ENCODE data around the gene OR1E2. TPM values are rescaled to one million over a fixed set of nuclear protein-coding genes. Genes with fewer than 3 reads are reported as not detected.

The OR1E2 gene, protein sequence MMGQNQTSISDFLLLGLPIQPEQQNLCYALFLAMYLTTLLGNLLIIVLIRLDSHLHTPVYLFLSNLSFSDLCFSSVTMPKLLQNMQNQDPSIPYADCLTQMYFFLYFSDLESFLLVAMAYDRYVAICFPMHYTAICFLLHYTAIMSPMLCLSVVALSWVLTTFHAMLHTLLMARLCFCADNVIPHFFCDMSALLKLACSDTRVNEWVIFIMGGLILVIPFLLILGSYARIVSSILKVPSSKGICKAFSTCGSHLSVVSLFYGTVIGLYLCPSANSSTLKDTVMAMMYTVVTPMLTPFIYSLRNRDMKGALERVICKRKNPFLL
- not detected for polyA plus RNA-seq (2012; ENCODE audit: insufficient read length, low read depth)

DNA sequence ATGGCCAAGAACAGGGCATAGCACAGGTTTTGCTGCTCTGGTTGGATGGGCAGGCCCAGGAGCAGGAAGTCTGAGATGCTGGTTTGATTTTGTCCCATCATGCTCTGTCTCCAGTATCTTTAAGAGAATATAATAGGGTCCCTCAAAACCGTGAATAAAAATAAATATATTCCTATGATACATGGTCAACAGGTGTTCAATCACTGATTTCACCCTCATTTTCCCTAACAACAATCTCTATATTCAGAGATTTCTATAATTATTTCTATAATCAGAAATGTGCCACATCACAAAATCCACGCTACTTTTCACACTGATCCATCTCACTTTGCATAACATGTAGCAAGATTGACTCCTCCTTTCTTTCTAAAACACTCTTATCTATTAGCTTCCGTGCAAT is at the start of gene OR1E2:
OR1E2 (minus strand) TSS at position 101 of the 400 bp plus-strand sequence; CDS start at position 101, 0 bp downstream.
- TF ChIP-seq, protein P1, sequence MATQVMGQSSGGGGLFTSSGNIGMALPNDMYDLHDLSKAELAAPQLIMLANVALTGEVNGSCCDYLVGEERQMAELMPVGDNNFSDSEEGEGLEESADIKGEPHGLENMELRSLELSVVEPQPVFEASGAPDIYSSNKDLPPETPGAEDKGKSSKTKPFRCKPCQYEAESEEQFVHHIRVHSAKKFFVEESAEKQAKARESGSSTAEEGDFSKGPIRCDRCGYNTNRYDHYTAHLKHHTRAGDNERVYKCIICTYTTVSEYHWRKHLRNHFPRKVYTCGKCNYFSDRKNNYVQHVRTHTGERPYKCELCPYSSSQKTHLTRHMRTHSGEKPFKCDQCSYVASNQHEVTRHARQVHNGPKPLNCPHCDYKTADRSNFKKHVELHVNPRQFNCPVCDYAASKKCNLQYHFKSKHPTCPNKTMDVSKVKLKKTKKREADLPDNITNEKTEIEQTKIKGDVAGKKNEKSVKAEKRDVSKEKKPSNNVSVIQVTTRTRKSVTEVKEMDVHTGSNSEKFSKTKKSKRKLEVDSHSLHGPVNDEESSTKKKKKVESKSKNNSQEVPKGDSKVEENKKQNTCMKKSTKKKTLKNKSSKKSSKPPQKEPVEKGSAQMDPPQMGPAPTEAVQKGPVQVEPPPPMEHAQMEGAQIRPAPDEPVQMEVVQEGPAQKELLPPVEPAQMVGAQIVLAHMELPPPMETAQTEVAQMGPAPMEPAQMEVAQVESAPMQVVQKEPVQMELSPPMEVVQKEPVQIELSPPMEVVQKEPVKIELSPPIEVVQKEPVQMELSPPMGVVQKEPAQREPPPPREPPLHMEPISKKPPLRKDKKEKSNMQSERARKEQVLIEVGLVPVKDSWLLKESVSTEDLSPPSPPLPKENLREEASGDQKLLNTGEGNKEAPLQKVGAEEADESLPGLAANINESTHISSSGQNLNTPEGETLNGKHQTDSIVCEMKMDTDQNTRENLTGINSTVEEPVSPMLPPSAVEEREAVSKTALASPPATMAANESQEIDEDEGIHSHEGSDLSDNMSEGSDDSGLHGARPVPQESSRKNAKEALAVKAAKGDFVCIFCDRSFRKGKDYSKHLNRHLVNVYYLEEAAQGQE (IDR thresholded peaks at IDR 0.05; ENCODE audit: insufficient read depth in 1 of 2, low read depth in 2 of 2, low read length in 2 of 2) = no peak
- TF ChIP-seq TAF1 (IDR thresholded peaks at IDR 0.05; ENCODE audit: borderline replicate concordance, insufficient read depth, low read length) (no peak), POLR2AphosphoS5 (IDR thresholded peaks at IDR 0.05; ENCODE audit: low read depth, low read length) (no peak), SIN3A (IDR thresholded peaks at IDR 0.05; ENCODE audit: borderline replicate concordance, insufficient read depth, low read length) (no peak), FOXP2 (optimal IDR thresholded peaks at IDR 0.05; ENCODE audit: borderline replicate concordance, extremely low read depth, extremely low read length, insufficient read depth) (no peak)

DNA sequence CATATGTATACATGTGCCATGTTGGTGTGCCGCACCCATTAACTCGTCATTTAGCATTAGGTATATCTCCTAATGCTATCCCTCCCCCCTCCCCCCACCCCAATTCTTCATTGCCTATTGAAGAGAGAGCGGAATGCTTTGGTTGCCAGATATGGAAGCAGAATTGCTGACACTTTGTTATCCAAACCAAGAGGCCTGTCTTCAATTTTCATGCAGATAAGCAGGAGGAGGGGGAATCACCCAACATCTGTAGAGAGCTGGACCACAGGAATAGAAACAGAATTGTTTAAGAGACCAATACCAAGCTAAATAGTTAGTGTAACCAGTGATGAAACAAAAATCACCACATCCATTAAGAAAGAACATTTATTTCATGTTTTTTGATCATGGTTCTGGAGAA is 49.2 kb upstream of the OR1E2 start:
- no peak for TF ChIP-seq FOXP2 (optimal IDR thresholded peaks at IDR 0.05; ENCODE audit: borderline replicate concordance, extremely low read depth, extremely low read length, insufficient read depth)
- TF ChIP-seq TAF1 (IDR thresholded peaks at IDR 0.05; ENCODE audit: borderline replicate concordance, insufficient read depth, low read length) = no peak
- TF ChIP-seq POLR2AphosphoS5 (IDR thresholded peaks at IDR 0.05; ENCODE audit: low read depth, low read length) = no peak
- TF ChIP-seq, protein P1 (IDR thresholded peaks at IDR 0.05; ENCODE audit: insufficient read depth in 1 of 2, low read depth in 2 of 2, low read length in 2 of 2) = no peak
- TF ChIP-seq SIN3A (IDR thresholded peaks at IDR 0.05; ENCODE audit: borderline replicate concordance, insufficient read depth, low read length) = no peak

- TF ChIP-seq TAF1 (IDR thresholded peaks at IDR 0.05; ENCODE audit: borderline replicate concordance, insufficient read depth, low read length) (no peak), FOXP2 (optimal IDR thresholded peaks at IDR 0.05; ENCODE audit: borderline replicate concordance, extremely low read depth, extremely low read length, insufficient read depth) (no peak), SIN3A (IDR thresholded peaks at IDR 0.05; ENCODE audit: borderline replicate concordance, insufficient read depth, low read length) (no peak), POLR2AphosphoS5 (IDR thresholded peaks at IDR 0.05; ENCODE audit: low read depth, low read length) (no peak)
- TF ChIP-seq, protein P1 (IDR thresholded peaks at IDR 0.05; ENCODE audit: insufficient read depth in 1 of 2, low read depth in 2 of 2, low read length in 2 of 2) = no peak
These were observed 46.3 kb upstream of the OR1E2 start for GRCh38 chr17:3479988-3480387.

DNA sequence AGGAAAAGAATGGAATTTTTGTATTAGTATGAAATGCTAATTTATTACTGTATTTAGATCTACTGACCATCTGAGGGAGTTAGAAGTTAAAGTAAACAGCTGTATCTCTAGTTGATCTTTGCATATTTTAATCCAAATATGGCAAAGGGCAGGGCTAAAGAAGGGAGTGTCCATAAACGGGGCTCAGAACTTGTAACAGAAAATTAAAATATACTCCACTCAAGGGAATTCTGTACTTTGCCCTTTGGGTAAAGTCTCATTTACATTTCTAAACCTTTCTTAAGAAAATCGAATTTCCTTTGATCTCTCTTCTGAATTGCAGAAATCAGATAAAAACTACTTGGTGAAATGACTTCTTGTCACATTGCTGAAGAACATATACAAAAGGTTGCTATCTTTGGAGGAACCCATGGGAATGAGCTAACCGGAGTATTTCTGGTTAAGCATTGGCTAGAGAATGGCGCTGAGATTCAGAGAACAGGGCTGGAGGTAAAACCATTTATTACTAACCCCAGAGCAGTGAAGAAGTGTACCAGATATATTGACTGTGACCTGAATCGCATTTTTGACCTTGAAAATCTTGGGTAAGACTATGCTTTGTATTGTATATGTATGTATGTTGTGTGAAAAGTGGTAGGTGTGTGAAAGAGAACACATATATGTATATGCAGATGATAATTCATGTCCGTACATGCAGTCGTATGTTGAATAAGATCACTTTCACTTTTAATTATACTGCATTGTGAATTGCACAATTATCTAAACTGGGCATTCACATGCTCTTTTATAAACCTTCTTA is 42.4 kb upstream of the OR1E2 start, which contains the start of gene ASPA:
ASPA (plus strand) TSS at position 186 of the 799 bp plus-strand sequence; CDS start at position 349, 163 bp downstream.
- TF ChIP-seq FOXP2 (optimal IDR thresholded peaks at IDR 0.05; ENCODE audit: borderline replicate concordance, extremely low read depth, extremely low read length, insufficient read depth) = no peak
- no peak for TF ChIP-seq TAF1 (IDR thresholded peaks at IDR 0.05; ENCODE audit: borderline replicate concordance, insufficient read depth, low read length)
- TF ChIP-seq SIN3A (IDR thresholded peaks at IDR 0.05; ENCODE audit: borderline replicate concordance, insufficient read depth, low read length) = no peak
- TF ChIP-seq POLR2AphosphoS5 (IDR thresholded peaks at IDR 0.05; ENCODE audit: low read depth, low read length) = no peak
- TF ChIP-seq, protein P1 (IDR thresholded peaks at IDR 0.05; ENCODE audit: insufficient read depth in 1 of 2, low read depth in 2 of 2, low read length in 2 of 2) = no peak

Measured in PFSK-1 (cell line).